Mesenchymal stem cell (in vitro differentiated cells and primary cell): ENCODE measurements around the gene NSG1.

ENCODE experiments used
- DNase-seq: peaks from one replicate; pipeline ENCODE4 v3.0.0-alpha.2; 2013
- H2AFZ ChIP-seq: one replicate; pipeline ENCODE4 v1.6.1; 2013; ENCODE audit warnings: low read depth, mild to moderate bottlenecking, control low read depth, inconsistent platforms, low read length, moderate library complexity
- H2AK5ac ChIP-seq: 2 replicates; pipeline ENCODE4 v1.6.1; 2013; ENCODE audit warnings: low read length, moderate library complexity, mild to moderate bottlenecking, inconsistent platforms; ENCODE audit not compliant: severe bottlenecking
- H2BK120ac ChIP-seq: one replicate; pipeline ENCODE4 v1.6.1; 2013; ENCODE audit warnings: low read depth, mild to moderate bottlenecking, inconsistent platforms, low read length, moderate library complexity
- H2BK12ac ChIP-seq, 2 experiments: one replicate each; pipeline ENCODE4 v1.6.1; 2013; ENCODE audit warnings: inconsistent platforms in 2 of 2, low read length in 2 of 2, mild to moderate bottlenecking in 2 of 2, moderate library complexity in 2 of 2, control low read depth in 1 of 2
- H2BK15ac ChIP-seq: one replicate; pipeline ENCODE4 v1.6.1; 2013; ENCODE audit warnings: mild to moderate bottlenecking, low read depth, inconsistent platforms; ENCODE audit not compliant: poor library complexity, severe bottlenecking
- H2BK5ac ChIP-seq: 2 replicates; pipeline ENCODE4 v1.6.1; 2013; ENCODE audit warnings: low read depth, mild to moderate bottlenecking, low read length, control low read depth, inconsistent platforms; ENCODE audit not compliant: poor library complexity, severe bottlenecking
- H3K14ac ChIP-seq, 2 experiments: one replicate each; pipeline ENCODE4 v1.6.1; 2013; ENCODE audit warnings: inconsistent platforms in 2 of 2, low read length in 2 of 2, control low read depth in 1 of 2, mild to moderate bottlenecking in 1 of 2, moderate library complexity in 1 of 2
- H3K18ac ChIP-seq, 2 experiments: one replicate each; pipeline ENCODE4 v1.6.1; 2013; ENCODE audit warnings: inconsistent platforms in 2 of 2, low read length in 2 of 2, control low read depth in 1 of 2, low read depth in 1 of 2, mild to moderate bottlenecking in 1 of 2
- H3K23ac ChIP-seq, 2 experiments: one replicate each; pipeline ENCODE4 v1.6.1; 2013; ENCODE audit warnings: inconsistent platforms in 2 of 2, low read length in 2 of 2, mild to moderate bottlenecking in 2 of 2, moderate library complexity in 2 of 2, control low read depth in 1 of 2
- H3K27ac ChIP-seq: 2 replicates; pipeline ENCODE4 v1.5.1; 2013; ENCODE audit warnings: mild to moderate bottlenecking, moderate library complexity, low read length, control low read depth, inconsistent platforms; ENCODE audit not compliant: poor library complexity, severe bottlenecking
- H3K27me3 ChIP-seq, 2 experiments: 2 replicates each; pipeline versions ENCODE4 v1.6.1 to v1.7.0; 2013; ENCODE audit warnings: low read length in 2 of 2, mild to moderate bottlenecking in 2 of 2, moderate library complexity in 2 of 2, control low read depth in 1 of 2, inconsistent platforms in 1 of 2; ENCODE audit not compliant: control insufficient read depth in 1 of 2, insufficient read depth in 1 of 2
- H3K36me3 ChIP-seq, 2 experiments: 2 replicates each; pipeline versions ENCODE4 v1.6.1 to v1.7.0; 2013; ENCODE audit warnings: low read length in 2 of 2, control low read depth in 1 of 2, inconsistent platforms in 1 of 2, low read depth in 1 of 2, mild to moderate bottlenecking in 1 of 2; ENCODE audit not compliant: insufficient read depth in 2 of 2, control insufficient read depth in 1 of 2
- H3K4ac ChIP-seq, 2 experiments: one replicate each; pipeline ENCODE4 v1.6.1; 2013; ENCODE audit warnings: inconsistent platforms in 2 of 2, low read length in 2 of 2, mild to moderate bottlenecking in 2 of 2, moderate library complexity in 2 of 2, control low read depth in 1 of 2, low read depth in 1 of 2
- H3K4me1 ChIP-seq: 2 replicates; pipeline ENCODE4 v1.6.1; 2013; ENCODE audit warnings: low read depth, low read length, control low read depth; ENCODE audit not compliant: control insufficient read depth, insufficient read depth
- H3K4me2 ChIP-seq: 2 replicates; pipeline ENCODE4 v1.6.1; 2013; ENCODE audit warnings: low read length, mild to moderate bottlenecking, inconsistent platforms; ENCODE audit not compliant: poor library complexity, severe bottlenecking
- H3K4me3 ChIP-seq, 2 experiments: 2 replicates each; pipeline versions ENCODE4 v1.5.1 to v1.7.0; 2013; ENCODE audit warnings: low read length in 2 of 2, mild to moderate bottlenecking in 2 of 2, control low read depth in 1 of 2, low read depth in 1 of 2; ENCODE audit not compliant: insufficient read depth in 1 of 2
- H3K79me1 ChIP-seq: replicated peaks from 2 replicates; pipeline ENCODE4 v1.6.1; 2013; ENCODE audit warnings: mild to moderate bottlenecking, control low read depth, low read length, inconsistent platforms; ENCODE audit not compliant: poor library complexity, severe bottlenecking
- H3K9ac ChIP-seq: 2 replicates; pipeline ENCODE4 v1.7.0; 2013; ENCODE audit warnings: mild to moderate bottlenecking, low read length, moderate library complexity
- H3K9me3 ChIP-seq: 2 replicates; pipeline ENCODE4 v1.7.0; 2013; ENCODE audit warnings: mild to moderate bottlenecking, low read length; ENCODE audit not compliant: control insufficient read depth
- H4K8ac ChIP-seq: one replicate; pipeline ENCODE4 v1.6.1; 2013; ENCODE audit warnings: inconsistent platforms, mild to moderate bottlenecking, low read length, moderate library complexity
- H4K91ac ChIP-seq: one replicate; pipeline ENCODE4 v1.6.1; 2013; ENCODE audit warnings: mild to moderate bottlenecking, low read length, inconsistent platforms
- WGBS: methylation state at CpG from one replicate; pipeline ENCODE4 v1.1.7; 2013; ENCODE audit warnings: mixed read lengths; 5-methylcytosine and 5-hydroxymethylcytosine counted together

The NSG1 gene

GRCh38 chr4:4341861-4342650, 44.8 kb upstream of the NSG1 start:
- H3K4me1 ChIP-seq, result no peaks in the 10 kb centered on the region
- WGBS, result 89% methylated on average over 9 of the region's 9 CpGs
- no peak overlapping the region for H3K9ac ChIP-seq
- H3K27ac ChIP-seq, result no peak overlapping the region
- no peak overlapping the region for H2AK5ac ChIP-seq
- no peak overlapping the region for H3K23ac ChIP-seq
- no peaks in the 10 kb centered on the region for H3K36me3 ChIP-seq
- no peaks in the 10 kb centered on the region for H3K79me1 ChIP-seq
- no peak overlapping the region for H2BK12ac ChIP-seq
- H3K27me3 ChIP-seq, result peaks cover 22 to 76% of the 10 kb centered on the region in 2 experiments
- no peaks in the 10 kb centered on the region for H3K9me3 ChIP-seq
- H2BK5ac ChIP-seq, result no peak overlapping the region
- no peak overlapping the region for H2AFZ ChIP-seq
- H3K4me2 ChIP-seq, result no peak overlapping the region
- no peak overlapping the region for H2BK15ac ChIP-seq
- H2BK120ac ChIP-seq, result no peak overlapping the region
- no peak for DNase-seq
- no peak overlapping the region for H4K91ac ChIP-seq
- no peak overlapping the region for H3K18ac ChIP-seq
- H3K4ac ChIP-seq, result no peak overlapping the region
- H3K14ac ChIP-seq, result no peak overlapping the region
- no peak overlapping the region for H4K8ac ChIP-seq
- no peak overlapping the region for H3K4me3 ChIP-seq

- H3K27me3 ChIP-seq, result peaks cover 15 to 75% of the 10 kb centered on the region in 2 experiments
- H3K36me3 ChIP-seq, result no peaks in the 10 kb centered on the region
- no peak overlapping the region for H2BK12ac ChIP-seq
- no peak overlapping the region for H2BK120ac ChIP-seq
- no peak overlapping the region for H3K4me3 ChIP-seq
- DNase-seq, result no peak
- H3K27ac ChIP-seq, result no peak overlapping the region
- H4K91ac ChIP-seq, result no peak overlapping the region
- H3K4me1 ChIP-seq, result no peaks in the 10 kb centered on the region
- H2AFZ ChIP-seq, result no peak overlapping the region
- H4K8ac ChIP-seq, result no peak overlapping the region
- no peaks in the 10 kb centered on the region for H3K79me1 ChIP-seq
- H3K14ac ChIP-seq, result no peak overlapping the region
- H3K9me3 ChIP-seq, result no peaks in the 10 kb centered on the region
- H3K18ac ChIP-seq, result no peak overlapping the region
- H3K4me2 ChIP-seq, result no peak overlapping the region
- no peak overlapping the region for H3K4ac ChIP-seq
- no peak overlapping the region for H3K23ac ChIP-seq
- 86% methylated on average over 5 of the region's 5 CpGs for WGBS
- no peak overlapping the region for H2BK5ac ChIP-seq
- no peak overlapping the region for H3K9ac ChIP-seq
- H2AK5ac ChIP-seq, result no peak overlapping the region
- H2BK15ac ChIP-seq, result no peak overlapping the region
These were observed 43.9 kb upstream of the NSG1 start for GRCh38 chr4:4343038-4343437.

GRCh38 chr4:4344915-4345527, 41.9 kb upstream of the NSG1 start:
- no peak overlapping the region for H4K91ac ChIP-seq
- no peak overlapping the region for H4K8ac ChIP-seq
- no peak overlapping the region for H2BK5ac ChIP-seq
- H3K27me3 ChIP-seq, result peaks cover 6 to 65% of the 10 kb centered on the region in 2 experiments
- H3K4me3 ChIP-seq, result no peak overlapping the region
- H2BK12ac ChIP-seq, result no peak overlapping the region
- H3K9me3 ChIP-seq, result no peaks in the 10 kb centered on the region
- no peak overlapping the region for H3K18ac ChIP-seq
- no peaks in the 10 kb centered on the region for H3K79me1 ChIP-seq
- no peaks in the 10 kb centered on the region for H3K4me1 ChIP-seq
- H3K23ac ChIP-seq, result no peak overlapping the region
- H3K4me2 ChIP-seq, result no peak overlapping the region
- no peak overlapping the region for H2AK5ac ChIP-seq
- H3K27ac ChIP-seq, result no peak overlapping the region
- no peak overlapping the region for H3K9ac ChIP-seq
- no peak overlapping the region for H2AFZ ChIP-seq
- no peak for DNase-seq
- no peak overlapping the region for H2BK15ac ChIP-seq
- no peak overlapping the region for H3K4ac ChIP-seq
- 92% methylated on average over 13 of the region's 14 CpGs for WGBS
- H3K14ac ChIP-seq, result no peak overlapping the region
- no peak overlapping the region for H2BK120ac ChIP-seq
- no peaks in the 10 kb centered on the region for H3K36me3 ChIP-seq

GRCh38 chr4:4347585-4347984, 39.3 kb upstream of the NSG1 start:
- Histone ChIP-seq H3K79me1 (no peaks in the 10 kb centered on the region), H2BK5ac (no peak overlapping the region), H2BK15ac (no peak overlapping the region), H3K9me3 (no peaks in the 10 kb centered on the region), H4K91ac (no peak overlapping the region), H3K36me3 (no peaks in the 10 kb centered on the region), H2BK120ac (no peak overlapping the region), H3K14ac (no peak overlapping the region), H3K4me1 (no peaks in the 10 kb centered on the region), H3K4ac (no peak overlapping the region), H3K27me3 (peaks cover 0 to 49% of the 10 kb centered on the region in 2 experiments), H3K9ac (no peak overlapping the region), H2AK5ac (no peak overlapping the region), H2AFZ (no peak overlapping the region), H3K4me2 (no peak overlapping the region), H4K8ac (no peak overlapping the region), H3K4me3 (no peak overlapping the region), H3K18ac (no peak overlapping the region), H2BK12ac (no peak overlapping the region), H3K27ac (no peak overlapping the region), H3K23ac (no peak overlapping the region)
- no peak for DNase-seq
- 0% methylated on average over 1 of the region's 1 CpG for WGBS
